PC-3 (cell line): ENCODE data around the gene MAP1S. TPM values are rescaled to one million over a fixed set of nuclear protein-coding genes. Genes with fewer than 3 reads are reported as not detected.

Experiments used
- ATAC-seq: fragments of 200-7000 bp; cut with Tn5 transposase; 2 replicates; pipeline ENCODE4 v1.9.1; 2020; ENCODE audit warnings: mild to moderate bottlenecking, moderate library complexity
- BruUV-seq: library from RNA; stranded (reverse); fragments of 400-500 nt; replicated peaks from 2 replicates; lab custom pipeline; 2021; lab: Mats Ljungman, UMichigan
- CTCF ChIA-PET: fragments of 300-600 bp; sonication (Branson Sonifier 250); formaldehyde crosslinking; loops from one replicate; lab custom pipeline; 2022; ENCODE audit warnings: antibody characterized with exemption; lab: Charles Lee
- POLR2A ChIA-PET: fragments of 300-600 bp; sonication (Branson Sonifier 250); formaldehyde crosslinking; loops from one replicate; lab custom pipeline; 2022; ENCODE audit warnings: antibody characterized with exemption; ENCODE audit not compliant: unreplicated experiment; lab: Charles Lee
- DNase-seq: peaks from one replicate; pipeline ENCODE4 v3.0.0-alpha.2; 2015
- H2AFZ ChIP-seq: fragments of 300-600 bp; sonication (generic); 2 replicates; pipeline ENCODE4 v1.6.0; 2016; ENCODE audit warnings: antibody characterized with exemption, low read length
- H3F3A ChIP-seq: fragments of 300-600 bp; sonication (generic); one replicate; pipeline ENCODE4 v1.6.0; 2017; ENCODE audit warnings: antibody characterized with exemption, low read length, control low read depth, mild to moderate bottlenecking; ENCODE audit not compliant: unreplicated experiment
- H3K27ac ChIP-seq: fragments of 300-600 bp; sonication (generic); 2 replicates; pipeline ENCODE4 v1.5.1; 2016; ENCODE audit warnings: mild to moderate bottlenecking, low read length
- H3K27me3 ChIP-seq: fragments of 300-600 bp; sonication (generic); 2 replicates; pipeline ENCODE4 v1.6.1; 2016; ENCODE audit warnings: low read length, mixed read lengths
- H3K36me3 ChIP-seq: fragments of 300-600 bp; sonication (generic); 2 replicates; pipeline ENCODE4 v1.6.1; 2016; ENCODE audit warnings: low read depth, mixed run types, low read length, mixed read lengths
- H3K4me1 ChIP-seq: fragments of 300-600 bp; sonication (generic); 2 replicates; pipeline ENCODE4 v1.5.1; 2016; ENCODE audit warnings: low read length; ENCODE audit not compliant: insufficient read depth
- H3K4me2 ChIP-seq: fragments of 300-600 bp; sonication (generic); 2 replicates; pipeline ENCODE4 v1.6.0; 2016; ENCODE audit warnings: low read length
- H3K4me3 ChIP-seq: fragments of 300-600 bp; sonication (generic); 2 replicates; pipeline ENCODE4 v1.5.1; 2016; ENCODE audit warnings: mild to moderate bottlenecking, low read length, mixed read lengths
- H3K79me2 ChIP-seq: fragments of 300-600 bp; sonication (generic); 2 replicates; pipeline ENCODE4 v1.6.1; 2017; ENCODE audit warnings: low read length, mixed read lengths
- H3K9ac ChIP-seq: fragments of 300-600 bp; sonication (generic); 2 replicates; pipeline ENCODE4 v1.6.0; 2016; ENCODE audit warnings: mild to moderate bottlenecking, low read length
- H3K9me2 ChIP-seq: fragments of 300-600 bp; sonication (generic); replicated peaks from 2 replicates; pipeline ENCODE4 v1.6.1; 2016; ENCODE audit warnings: mixed run types, low read length, mixed read lengths
- H3K9me3 ChIP-seq: fragments of 300-600 bp; sonication (generic); 2 replicates; pipeline ENCODE4 v1.6.1; 2016; ENCODE audit warnings: low read length, mixed read lengths
- H4K20me1 ChIP-seq: fragments of 300-600 bp; sonication (generic); 2 replicates; pipeline ENCODE4 v1.6.1; 2016; ENCODE audit warnings: low read length, mixed read lengths
- EZH2 ChIP-seq: fragments of 300-600 bp; sonication (generic); IDR thresholded peaks from one replicate; pipeline ENCODE4 v1.6.1; 2017; ENCODE audit warnings: antibody characterized with exemption, mild to moderate bottlenecking, low read length; ENCODE audit not compliant: unreplicated experiment
- EZH2phosphoT487 ChIP-seq: fragments of 300-600 bp; sonication (generic); IDR thresholded peaks from 2 replicates; pipeline ENCODE4 v1.6.1; 2018; ENCODE audit warnings: mild to moderate bottlenecking, antibody characterized with exemption, low read length, borderline replicate concordance
- intact Hi-C: fragments of 100-400 bp; cut with micrococcal nuclease; formaldehyde crosslinking; loops from 2 replicates; pipeline ENCODE4 v1.9.0; 2023
- total RNA-seq: library from RNA; depleted of rRNA; stranded (reverse); fragments of >200 nt; gene quantifications from 2 replicates; pipeline ENCODE4 v1.2.3, GENCODE V29; 2014
- TF ChIP-seq, protein P1 (sequence below): fragments of 300-600 bp; sonication (generic); conservative IDR thresholded peaks from 2 replicates; pipeline ENCODE4 v1.5.1; 2017; ENCODE audit warnings: antibody characterized with exemption, low read depth, mild to moderate bottlenecking, low read length

MAP1S gene
- total RNA-seq, 1 experiment from 2014 or later = 25.4 TPM

GRCh38 chr19:17754634-17755442 is 35.6 kb downstream of the MAP1S start:
- CTCF ChIA-PET = no interaction called here

DNA sequence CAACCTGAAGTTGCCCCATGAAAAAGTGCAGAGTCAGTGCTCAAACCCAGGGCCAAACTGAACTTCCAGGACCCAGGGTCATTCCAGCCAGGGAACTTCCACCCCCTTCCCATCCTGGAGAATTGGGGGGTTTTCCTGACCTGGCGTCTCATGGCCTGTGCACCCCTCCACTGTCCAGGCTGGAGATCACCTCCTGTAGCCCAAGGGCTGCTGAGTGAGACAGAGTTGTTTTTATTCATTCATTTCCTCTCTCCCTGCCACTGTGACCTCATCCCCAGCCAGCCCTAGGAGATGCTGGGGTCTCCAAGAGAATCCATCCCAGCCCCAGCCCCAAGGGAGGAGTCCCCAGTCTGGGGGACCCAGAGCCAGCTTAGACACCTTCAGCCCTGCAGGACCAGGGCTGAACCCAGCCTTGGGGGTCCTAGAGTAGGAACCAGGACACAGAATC is 36.2 kb downstream of the MAP1S start:
- no TSS peak for BruUV-seq
- intact Hi-C loops = no loop called here
- TF ChIP-seq EZH2phosphoT487 = no peak

More at GRCh38 chr19:17754634-17755442, 35.6 kb downstream of the MAP1S start:
- ATAC-seq = no peak
- Histone ChIP-seq H3K36me3 (no peaks in the 10 kb centered on the region), H3K27ac (no peak overlapping the region), H2AFZ (no peak overlapping the region), H3K9ac (no peak overlapping the region), H3K4me3 (no peak overlapping the region), H3K9me3 (no peaks in the 10 kb centered on the region), H3K79me2 (no peaks in the 10 kb centered on the region), H3K9me2 (no peaks in the 10 kb centered on the region), H3K4me1 (peaks cover 3% of the 10 kb centered on the region; the same call in 1 of the 2 replicates), H3K4me2 (no peak overlapping the region), H3F3A (no peaks in the 10 kb centered on the region), H3K27me3 (no peaks in the 10 kb centered on the region), H4K20me1 (no peaks in the 10 kb centered on the region)
- intact Hi-C loops = no loop called here
- TF ChIP-seq EZH2 (no peak), EZH2phosphoT487 (no peak)
- TF ChIP-seq, protein P1, sequence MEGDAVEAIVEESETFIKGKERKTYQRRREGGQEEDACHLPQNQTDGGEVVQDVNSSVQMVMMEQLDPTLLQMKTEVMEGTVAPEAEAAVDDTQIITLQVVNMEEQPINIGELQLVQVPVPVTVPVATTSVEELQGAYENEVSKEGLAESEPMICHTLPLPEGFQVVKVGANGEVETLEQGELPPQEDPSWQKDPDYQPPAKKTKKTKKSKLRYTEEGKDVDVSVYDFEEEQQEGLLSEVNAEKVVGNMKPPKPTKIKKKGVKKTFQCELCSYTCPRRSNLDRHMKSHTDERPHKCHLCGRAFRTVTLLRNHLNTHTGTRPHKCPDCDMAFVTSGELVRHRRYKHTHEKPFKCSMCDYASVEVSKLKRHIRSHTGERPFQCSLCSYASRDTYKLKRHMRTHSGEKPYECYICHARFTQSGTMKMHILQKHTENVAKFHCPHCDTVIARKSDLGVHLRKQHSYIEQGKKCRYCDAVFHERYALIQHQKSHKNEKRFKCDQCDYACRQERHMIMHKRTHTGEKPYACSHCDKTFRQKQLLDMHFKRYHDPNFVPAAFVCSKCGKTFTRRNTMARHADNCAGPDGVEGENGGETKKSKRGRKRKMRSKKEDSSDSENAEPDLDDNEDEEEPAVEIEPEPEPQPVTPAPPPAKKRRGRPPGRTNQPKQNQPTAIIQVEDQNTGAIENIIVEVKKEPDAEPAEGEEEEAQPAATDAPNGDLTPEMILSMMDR = no peak
- DNase-seq = no peak
- POLR2A ChIA-PET = interaction anchor here (0.6 kb wide), 1 partner anchor 104 kb away, joined by 3 read pairs; no protein-coding TSS in a partner anchor
- BruUV-seq = no TSS peak

DNA sequence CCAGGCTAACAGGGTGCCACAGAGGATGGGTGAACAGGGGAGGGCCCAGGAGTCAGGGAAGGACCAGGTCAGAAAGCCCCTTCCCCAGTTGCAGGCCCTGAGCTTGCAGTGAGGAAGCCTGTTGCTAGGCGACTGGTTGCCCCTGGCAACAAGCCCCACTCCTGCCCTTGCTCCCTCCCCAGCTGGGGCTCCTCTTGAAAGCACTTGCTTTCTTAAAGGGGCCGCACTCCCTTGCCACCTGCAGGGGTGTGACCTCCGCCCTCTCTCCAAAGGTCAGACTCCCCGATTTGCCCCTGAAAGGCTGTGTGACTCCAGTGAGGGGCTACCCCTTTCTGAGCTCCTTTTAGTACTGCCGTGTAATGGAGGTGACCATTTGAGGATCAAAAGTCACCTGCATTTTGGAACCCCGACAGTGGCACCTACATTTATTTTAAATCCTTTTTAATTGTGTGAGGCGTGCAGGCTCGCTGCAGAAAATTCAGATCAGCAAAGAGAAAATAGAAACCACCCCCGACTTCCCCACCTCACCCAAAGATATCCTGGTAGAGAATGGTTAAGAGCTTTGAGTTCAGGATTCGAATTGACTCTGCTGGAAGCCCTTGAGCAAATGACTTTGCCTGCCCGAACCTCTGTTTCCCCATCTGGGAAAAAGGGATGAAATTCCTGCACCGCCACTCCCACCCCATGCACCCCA is 36.8 kb downstream of the MAP1S start:
- CTCF ChIA-PET = no interaction called here

More for the DNA sequence above, 36.2 kb downstream of the MAP1S start:
- H4K20me1 ChIP-seq = no peaks in the 10 kb centered on the region
- H3K27ac ChIP-seq = no peak overlapping the region
- ATAC-seq = no peak
- H3K79me2 ChIP-seq = no peaks in the 10 kb centered on the region
- no peaks in the 10 kb centered on the region for H3K9me2 ChIP-seq
- H3K4me1 ChIP-seq = peaks cover 3% of the 10 kb centered on the region; the same call in 1 of the 2 replicates
- H3K36me3 ChIP-seq = no peaks in the 10 kb centered on the region
- H3K9me3 ChIP-seq = no peaks in the 10 kb centered on the region
- ChIA-PET CTCF (no interaction called here), POLR2A (no interaction called here)
- no peak overlapping the region for H3K9ac ChIP-seq
- DNase-seq = no peak
- no peak overlapping the region for H3K4me2 ChIP-seq
- H3K4me3 ChIP-seq = no peak overlapping the region
- H3K27me3 ChIP-seq = no peaks in the 10 kb centered on the region
- no peak overlapping the region for H2AFZ ChIP-seq
- no peaks in the 10 kb centered on the region for H3F3A ChIP-seq

More for the DNA sequence above, 36.8 kb downstream of the MAP1S start:
- Histone ChIP-seq H3K4me1 (peaks cover 3% of the 10 kb centered on the region; the same call in 1 of the 2 replicates), H4K20me1 (no peaks in the 10 kb centered on the region), H3K9ac (no peak overlapping the region), H3K27me3 (no peaks in the 10 kb centered on the region), H3K4me2 (no peak overlapping the region), H3K27ac (no peak overlapping the region), H3K9me3 (no peaks in the 10 kb centered on the region), H3K4me3 (no peak overlapping the region), H2AFZ (no peak overlapping the region), H3F3A (no peaks in the 10 kb centered on the region), H3K79me2 (no peaks in the 10 kb centered on the region), H3K9me2 (no peaks in the 10 kb centered on the region), H3K36me3 (no peaks in the 10 kb centered on the region)
- no TSS peak for BruUV-seq
- ATAC-seq = no peak
- POLR2A ChIA-PET = no interaction called here
- peak; percentile 22 for DNase-seq
- intact Hi-C loops = no loop called here
- TF ChIP-seq EZH2phosphoT487 (no peak), EZH2 (no peak)
- TF ChIP-seq, protein P1 = no peak
